Measurements from ENCODE around the gene TRAPPC3. TPM values are rescaled to one million over a fixed set of nuclear protein-coding genes. Genes with fewer than 3 reads are reported as not detected.
A peak's percentile ranks its signal among the peaks of the same experiment; 100 is the strongest.

The TRAPPC3 gene
- total and polyA plus RNA-seq, 2 experiments from 2014 or later, result 45.6 to 55.9 TPM

GRCh38 chr1:36109041-36109679 is 40.1 kb downstream of the TRAPPC3 start:
- Mint-ChIP-seq H3K4me3 (no peak overlapping the region), H3K4me1 (no peaks in the 10 kb centered on the region; the same call in 2 of the 3 replicates), H3K9me3 (no peaks in the 10 kb centered on the region), H3K27me3 (ENCODE audit: insufficient read depth, low read depth, poor library complexity) (peaks cover 7% of the 10 kb centered on the region), H3K36me3 (ENCODE audit: low read depth) (no peaks in the 10 kb centered on the region; the same call in 2 of the 3 replicates), H3K27ac (no peak overlapping the region)
- H3K36me3 ChIP-seq (ENCODE audit: insufficient read depth), result no peaks in the 10 kb centered on the region
- no peaks in the 10 kb centered on the region for H3K79me2 ChIP-seq (replicated peaks; ENCODE audit: insufficient read depth)
- no peak for TF ChIP-seq JUNB (IDR thresholded peaks at IDR 0.05; ENCODE audit: unreplicated experiment)
- no peak for TF ChIP-seq EZH2phosphoT487 (IDR thresholded peaks at IDR 0.05; ENCODE audit: unreplicated experiment)
- no peak for TF ChIP-seq STAT1 (IDR thresholded peaks at IDR 0.05; ENCODE audit: unreplicated experiment)
- TF ChIP-seq ETS1 (IDR thresholded peaks at IDR 0.05), result no peak
- TF ChIP-seq EZH2 (IDR thresholded peaks at IDR 0.05; ENCODE audit: low read depth, unreplicated experiment), result no peak
- no peak for TF ChIP-seq POLR2AphosphoS5 (IDR thresholded peaks at IDR 0.05; ENCODE audit: low read depth)
- no peak for TF ChIP-seq REST (IDR thresholded peaks at IDR 0.05; ENCODE audit: unreplicated experiment)
- no peak for TF ChIP-seq ZNF114 (CRISPR knock-in tag; IDR thresholded peaks at IDR 0.05)
- no peak for TF ChIP-seq CTCF (conservative IDR thresholded peaks at IDR 0.05; ENCODE audit: low read depth in 2 of 2)
- no peak for TF ChIP-seq NANOG (IDR thresholded peaks at IDR 0.05; ENCODE audit: borderline replicate concordance)
- H4K20me1 ChIP-seq (replicated peaks; ENCODE audit: insufficient read depth), result no peaks in the 10 kb centered on the region
- no peaks in the 10 kb centered on the region for H3F3A ChIP-seq (replicated peaks; ENCODE audit: low read depth)
- no peak overlapping the region for H2AFZ ChIP-seq
- no peaks in the 10 kb centered on the region for H3K9me2 ChIP-seq (ENCODE audit: insufficient read depth)
- no peak for DNase-seq (ENCODE audit: low spot score)
- H3K4me2 ChIP-seq, result no peak overlapping the region
- no peak overlapping the region for H3K4me3 ChIP-seq
- H3K27ac ChIP-seq (ENCODE audit: low read depth), result no peak overlapping the region
- ATAC-seq, result peak; percentile 27; the same call in 2 of the 3 replicates
- no peaks in the 10 kb centered on the region for H3K4me1 ChIP-seq (ENCODE audit: insufficient read depth)
- H3K27me3 ChIP-seq (ENCODE audit: insufficient read depth), result no peaks in the 10 kb centered on the region
